Fibroblast of lung (primary cell): Measurements from ENCODE around the gene PTF1A. TPM values are rescaled to one million over a fixed set of nuclear protein-coding genes. Genes with fewer than 3 reads are reported as not detected.

Experiments
- DNase-seq, 2 donors: peaks; one replicate each; pipeline versions ENCODE4 v3.0.0 to v3.0.0-alpha.2; 2010; ENCODE audit warnings: low read depth in 2 of 2
- H2AFZ ChIP-seq: 2 replicates; pipeline ENCODE4 v1.5.1; 2012; ENCODE audit warnings: low read length, control low read depth, inconsistent platforms
- H3K27ac ChIP-seq: 2 replicates; pipeline ENCODE4 v1.5.1; 2011; ENCODE audit warnings: low read length, control low read depth; ENCODE audit not compliant: insufficient read depth
- H3K27me3 ChIP-seq: 2 replicates; pipeline ENCODE4 v1.5.1; 2011; ENCODE audit warnings: mild to moderate bottlenecking, low read length; ENCODE audit not compliant: control insufficient read depth, insufficient read depth
- H3K36me3 ChIP-seq: 2 replicates; pipeline ENCODE4 v1.5.1; 2011; ENCODE audit warnings: low read length; ENCODE audit not compliant: control insufficient read depth, insufficient read depth
- H3K4me1 ChIP-seq: 2 replicates; pipeline ENCODE4 v1.5.1; 2011; ENCODE audit warnings: low read length; ENCODE audit not compliant: control insufficient read depth, insufficient read depth; ENCODE audit errors: extremely low read depth
- H3K4me2 ChIP-seq: 2 replicates; pipeline ENCODE4 v1.5.1; 2011; ENCODE audit warnings: low read length, control low read depth; ENCODE audit not compliant: insufficient read depth; ENCODE audit errors: extremely low read depth
- H3K4me3 ChIP-seq, 4 experiments: fragments of 200-600 bp in 1 of 4; sonication (generic) in 1 of 4; replicated peaks in 1 of 4; 2 replicates each; pipeline ENCODE4 v1.5.1; 2011 to 2016; ENCODE audit warnings: low read length in 4 of 4, low read depth in 3 of 4, mild to moderate bottlenecking in 3 of 4, control low read depth in 2 of 4, inconsistent platforms in 1 of 4, mixed read lengths in 1 of 4; ENCODE audit not compliant: insufficient read depth in 1 of 4; ENCODE audit errors: control extremely low read depth in 1 of 4
- H3K79me2 ChIP-seq: 2 replicates; pipeline ENCODE4 v1.5.1; 2012; ENCODE audit warnings: mild to moderate bottlenecking, low read length, inconsistent platforms; ENCODE audit not compliant: control insufficient read depth, insufficient read depth
- H3K9ac ChIP-seq: 2 replicates; pipeline ENCODE4 v1.5.1; 2011; ENCODE audit warnings: mild to moderate bottlenecking, low read length, control low read depth; ENCODE audit not compliant: insufficient read depth
- H3K9me3 ChIP-seq: 2 replicates; pipeline ENCODE4 v1.5.1; 2012; ENCODE audit warnings: low read depth, low read length; ENCODE audit not compliant: control insufficient read depth, insufficient read depth
- H4K20me1 ChIP-seq: 2 replicates; pipeline ENCODE4 v1.5.1; 2011; ENCODE audit warnings: low read length; ENCODE audit not compliant: control insufficient read depth, insufficient read depth; ENCODE audit errors: extremely low read depth
- EZH2 ChIP-seq: IDR thresholded peaks from 2 replicates; pipeline ENCODE4 v1.5.1; 2012; ENCODE audit warnings: low read length, control low read depth, mild to moderate bottlenecking; ENCODE audit errors: missing control alignments
- polyA plus RNA-seq, 2 donors: library from polyadenylated mRNA; depleted of rRNA in 1 of 2; stranded (reverse) in 1 of 2; unstranded in 1 of 2; fragments of >200 nt; gene quantifications; 2 replicates each; pipeline ENCODE4 v1.2.1, GENCODE V29; 2011 to 2012; ENCODE audit warnings: missing spikeins in 1 of 2
- total RNA-seq: library from RNA; depleted of rRNA; stranded (reverse); fragments of >200 nt; gene quantifications from 2 replicates; pipeline ENCODE4 v1.2.1, GENCODE V29; 2014
- TF ChIP-seq, protein P1 (sequence below), 2 donors: IDR thresholded peaks in 1 of 2; conservative IDR thresholded peaks in 1 of 2; 1 replicate in 1 of 2; 2 replicates in 1 of 2; pipeline ENCODE4 v1.5.1; 2011 to 2012; ENCODE audit warnings: low read length in 2 of 2, control low read depth in 1 of 2, inconsistent platforms in 1 of 2, low read depth in 1 of 2, mild to moderate bottlenecking in 1 of 2

The PTF1A gene
- total and polyA plus RNA-seq, 2 donors (not counting 1 experiment from before 2014, with no cell fraction given), result not detected

DNA sequence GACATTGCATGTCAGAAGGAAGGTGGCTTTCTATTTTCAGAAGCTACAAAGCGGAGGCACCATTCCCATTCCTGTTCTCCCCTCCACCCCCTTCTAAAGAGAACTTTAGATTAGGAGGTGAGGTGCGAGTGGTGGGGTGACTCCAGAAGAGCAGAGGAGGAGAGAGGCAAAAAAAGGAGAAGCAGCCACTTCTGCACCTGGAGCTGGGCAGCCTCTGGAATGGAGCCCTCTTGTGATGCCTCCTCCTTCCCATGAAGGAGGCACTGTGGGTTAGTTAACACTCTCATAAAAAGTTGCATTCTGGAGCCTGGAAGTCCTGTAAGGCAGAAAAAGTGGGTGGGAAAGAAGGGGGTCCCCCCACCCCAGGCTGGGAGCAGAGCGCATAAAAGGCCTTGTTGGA, 4.8 kb downstream of the PTF1A start:
- H3K9ac ChIP-seq, result no peak overlapping the region
- no peak for TF ChIP-seq EZH2
- TF ChIP-seq, protein P1, sequence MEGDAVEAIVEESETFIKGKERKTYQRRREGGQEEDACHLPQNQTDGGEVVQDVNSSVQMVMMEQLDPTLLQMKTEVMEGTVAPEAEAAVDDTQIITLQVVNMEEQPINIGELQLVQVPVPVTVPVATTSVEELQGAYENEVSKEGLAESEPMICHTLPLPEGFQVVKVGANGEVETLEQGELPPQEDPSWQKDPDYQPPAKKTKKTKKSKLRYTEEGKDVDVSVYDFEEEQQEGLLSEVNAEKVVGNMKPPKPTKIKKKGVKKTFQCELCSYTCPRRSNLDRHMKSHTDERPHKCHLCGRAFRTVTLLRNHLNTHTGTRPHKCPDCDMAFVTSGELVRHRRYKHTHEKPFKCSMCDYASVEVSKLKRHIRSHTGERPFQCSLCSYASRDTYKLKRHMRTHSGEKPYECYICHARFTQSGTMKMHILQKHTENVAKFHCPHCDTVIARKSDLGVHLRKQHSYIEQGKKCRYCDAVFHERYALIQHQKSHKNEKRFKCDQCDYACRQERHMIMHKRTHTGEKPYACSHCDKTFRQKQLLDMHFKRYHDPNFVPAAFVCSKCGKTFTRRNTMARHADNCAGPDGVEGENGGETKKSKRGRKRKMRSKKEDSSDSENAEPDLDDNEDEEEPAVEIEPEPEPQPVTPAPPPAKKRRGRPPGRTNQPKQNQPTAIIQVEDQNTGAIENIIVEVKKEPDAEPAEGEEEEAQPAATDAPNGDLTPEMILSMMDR (conservative IDR thresholded peaks at IDR 0.05 in 1 of 2, IDR thresholded peaks at IDR 0.05 in 1 of 2; ENCODE audit: low read depth in 1 of 2, low read length in 2 of 2), result no peak
- H3K4me1 ChIP-seq, result no peaks in the 10 kb centered on the region
- H4K20me1 ChIP-seq, result no peaks in the 10 kb centered on the region
- peaks cover 32% of the 10 kb centered on the region for H3K27me3 ChIP-seq
- no peak overlapping the region for H2AFZ ChIP-seq
- no peak overlapping the region for H3K27ac ChIP-seq
- H3K9me3 ChIP-seq, result no peaks in the 10 kb centered on the region
- H3K79me2 ChIP-seq, result no peaks in the 10 kb centered on the region
- no peak overlapping the region for H3K4me3 ChIP-seq
- no peak for DNase-seq
- H3K4me2 ChIP-seq, result no peak overlapping the region
- no peaks in the 10 kb centered on the region for H3K36me3 ChIP-seq

DNA sequence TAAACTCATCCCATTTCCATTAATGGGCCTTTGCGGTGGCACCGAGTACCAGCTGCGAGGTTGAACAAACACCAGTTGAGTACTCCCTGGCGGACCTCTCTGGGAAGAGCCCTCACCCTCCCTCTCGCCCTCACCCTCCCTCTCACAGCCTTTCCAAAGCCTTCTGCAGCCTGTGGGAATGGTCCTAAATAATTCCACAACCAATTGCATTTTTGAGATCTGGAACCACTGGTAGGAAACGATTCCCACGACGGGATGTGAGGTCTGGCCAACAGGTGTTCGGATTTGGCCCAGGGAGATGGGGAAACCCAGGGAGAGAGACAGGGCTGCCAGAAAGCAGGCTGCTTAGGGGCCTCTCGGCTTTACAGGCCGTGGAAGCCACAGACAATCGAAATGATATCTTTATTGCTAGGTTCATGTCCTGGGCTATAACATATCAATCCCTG, 5.3 kb downstream of the PTF1A start:
- Histone ChIP-seq H3K36me3 (no peaks in the 10 kb centered on the region), H3K4me3 (no peak overlapping the region), H3K27me3 (peaks cover 32% of the 10 kb centered on the region), H3K79me2 (no peaks in the 10 kb centered on the region), H3K4me2 (no peak overlapping the region), H3K9ac (no peak overlapping the region), H4K20me1 (no peaks in the 10 kb centered on the region), H3K4me1 (no peaks in the 10 kb centered on the region), H2AFZ (no peak overlapping the region), H3K9me3 (no peaks in the 10 kb centered on the region), H3K27ac (no peak overlapping the region)
- no peak for TF ChIP-seq EZH2
- TF ChIP-seq, protein P1 (conservative IDR thresholded peaks at IDR 0.05 in 1 of 2, IDR thresholded peaks at IDR 0.05 in 1 of 2; ENCODE audit: low read depth in 1 of 2, low read length in 2 of 2), result no peak
- DNase-seq, result no peak

DNA sequence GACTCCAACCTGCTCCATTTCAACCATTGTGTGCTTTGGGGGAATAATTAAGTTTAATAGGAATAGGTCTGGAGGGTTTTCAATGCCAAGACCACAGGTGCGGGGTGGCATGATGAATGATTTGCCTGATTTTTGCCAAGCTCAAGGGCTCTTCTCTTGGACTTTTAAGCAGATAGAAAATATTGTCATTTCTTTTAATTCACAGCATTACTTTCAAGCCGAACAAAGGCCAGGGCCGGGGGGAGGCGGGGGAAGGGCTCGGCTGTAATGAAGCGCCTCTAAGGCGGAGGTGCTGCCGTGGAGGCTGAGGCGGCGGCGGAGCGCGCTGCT, 6.5 kb downstream of the PTF1A start:
- no peaks in the 10 kb centered on the region for H3K9me3 ChIP-seq
- no peak overlapping the region for H3K4me3 ChIP-seq
- peaks cover 29% of the 10 kb centered on the region for H3K27me3 ChIP-seq
- no peak overlapping the region for H3K9ac ChIP-seq
- DNase-seq, result no peak
- no peak overlapping the region for H3K4me2 ChIP-seq
- no peaks in the 10 kb centered on the region for H3K4me1 ChIP-seq
- H3K36me3 ChIP-seq, result no peaks in the 10 kb centered on the region
- no peak overlapping the region for H2AFZ ChIP-seq
- H3K27ac ChIP-seq, result no peak overlapping the region
- no peaks in the 10 kb centered on the region for H4K20me1 ChIP-seq
- TF ChIP-seq, protein P1 (conservative IDR thresholded peaks at IDR 0.05 in 1 of 2, IDR thresholded peaks at IDR 0.05 in 1 of 2; ENCODE audit: low read depth in 1 of 2, low read length in 2 of 2), result no peak
- no peaks in the 10 kb centered on the region for H3K79me2 ChIP-seq
